Measurements from ENCODE around the gene UXS1. TPM values are rescaled to one million over a fixed set of nuclear protein-coding genes. Genes with fewer than 3 reads are reported as not detected.

The UXS1 gene
- polyA plus RNA-seq, 1 donor from 2014 or later, result 19.1 TPM

- Histone ChIP-seq H3K36me3 (ENCODE audit: insufficient read depth, low read length) (no peaks in the 10 kb centered on the region), H3K4me3 (ENCODE audit: low read length) (no peak overlapping the region), H3K9me3 (ENCODE audit: low read length) (no peaks in the 10 kb centered on the region), H2AFZ (ENCODE audit: low read depth, low read length) (no peak overlapping the region), H3K27me3 (ENCODE audit: insufficient read depth, low read depth, low read length) (no peaks in the 10 kb centered on the region), H3K4me2 (ENCODE audit: low read length) (no peak overlapping the region), H3K79me2 (replicated peaks; ENCODE audit: insufficient read depth, low read length) (no peaks in the 10 kb centered on the region), H3K9ac (ENCODE audit: low read length) (no peak overlapping the region), H3K27ac (ENCODE audit: low read length) (no peak overlapping the region), H3K9me2 (ENCODE audit: insufficient read depth, low read length) (no peaks in the 10 kb centered on the region), H3F3A (ENCODE audit: insufficient read depth, low read length, poor library complexity, severe bottlenecking) (no peaks in the 10 kb centered on the region), H4K20me1 (ENCODE audit: insufficient read depth) (no peaks in the 10 kb centered on the region)
- TF ChIP-seq TAF1 (IDR thresholded peaks at IDR 0.05; ENCODE audit: low read depth) (no peak), EZH2 (IDR thresholded peaks at IDR 0.05; ENCODE audit: borderline replicate concordance, insufficient read depth, low read length, poor library complexity, severe bottlenecking) (no peak), MXI1 (conservative IDR thresholded peaks at IDR 0.05; ENCODE audit: poor library complexity, severe bottlenecking) (no peak), SMC3 (conservative IDR thresholded peaks at IDR 0.05; ENCODE audit: poor library complexity) (no peak), EP300 (conservative IDR thresholded peaks at IDR 0.05; ENCODE audit: poor library complexity, severe bottlenecking) (no peak), REST (IDR thresholded peaks at IDR 0.05; ENCODE audit: borderline replicate concordance) (no peak), CTCF (IDR thresholded peaks at IDR 0.05; ENCODE audit: poor library complexity, severe bottlenecking) (no peak), RAD21 (conservative IDR thresholded peaks at IDR 0.05) (no peak), POLR2AphosphoS5 (IDR thresholded peaks at IDR 0.05) (no peak)
Measured at GRCh38 chr2:106124106-106124756, 69.9 kb downstream of the UXS1 start.

GRCh38 chr2:106122157-106122556 is 71.9 kb downstream of the UXS1 start:
- H2AFZ ChIP-seq (ENCODE audit: low read depth, low read length), result no peak overlapping the region
- H3K4me3 ChIP-seq (ENCODE audit: low read length), result no peak overlapping the region
- H3F3A ChIP-seq (ENCODE audit: insufficient read depth, low read length, poor library complexity, severe bottlenecking), result no peaks in the 10 kb centered on the region
- no peak overlapping the region for H3K27ac ChIP-seq (ENCODE audit: low read length)
- H3K9me3 ChIP-seq (ENCODE audit: low read length), result no peaks in the 10 kb centered on the region
- no peaks in the 10 kb centered on the region for H4K20me1 ChIP-seq (ENCODE audit: insufficient read depth)
- TF ChIP-seq MXI1 (conservative IDR thresholded peaks at IDR 0.05; ENCODE audit: poor library complexity, severe bottlenecking) (no peak), EZH2 (IDR thresholded peaks at IDR 0.05; ENCODE audit: borderline replicate concordance, insufficient read depth, low read length, poor library complexity, severe bottlenecking) (no peak), EP300 (conservative IDR thresholded peaks at IDR 0.05; ENCODE audit: poor library complexity, severe bottlenecking) (no peak)
- H3K4me2 ChIP-seq (ENCODE audit: low read length), result no peak overlapping the region
- no peaks in the 10 kb centered on the region for H3K79me2 ChIP-seq (replicated peaks; ENCODE audit: insufficient read depth, low read length)
- H3K36me3 ChIP-seq (ENCODE audit: insufficient read depth, low read length), result no peaks in the 10 kb centered on the region
- no peaks in the 10 kb centered on the region for H3K27me3 ChIP-seq (ENCODE audit: insufficient read depth, low read depth, low read length)
- no peaks in the 10 kb centered on the region for H3K9me2 ChIP-seq (ENCODE audit: insufficient read depth, low read length)
- H3K9ac ChIP-seq (ENCODE audit: low read length), result no peak overlapping the region
